Dermis blood vessel endothelial cell (primary cell): Measurements from ENCODE around the gene CAMTA1. TPM values are rescaled to one million over a fixed set of nuclear protein-coding genes. Genes with fewer than 3 reads are reported as not detected.

Experiments
- DNase-seq: peaks from one replicate; pipeline ENCODE4 v3.0.0; 2010
- total RNA-seq: library from RNA; depleted of rRNA; stranded (reverse); fragments of >200 nt; gene quantifications from 2 replicates; pipeline ENCODE4 v1.2.3, GENCODE V29; 2014

Gene CAMTA1
- total RNA-seq, 1 donor from 2014 or later: 58.4 TPM

GRCh38 chr1:6961289-6961688 is 176.0 kb downstream of the CAMTA1 start:
- DNase-seq: no peak

GRCh38 chr1:6961905-6962477 is 176.7 kb downstream of the CAMTA1 start:
- no peak for DNase-seq

- DNase-seq: no peak
These were observed 177.3 kb downstream of the CAMTA1 start for GRCh38 chr1:6962478-6962995.

- peak; percentile 31 for DNase-seq
These were observed 178.0 kb downstream of the CAMTA1 start for GRCh38 chr1:6962996-6963911.

GRCh38 chr1:6963912-6964307 is 178.7 kb downstream of the CAMTA1 start:
- DNase-seq: no peak

GRCh38 chr1:6965083-6965934 is 180.1 kb downstream of the CAMTA1 start:
- no peak for DNase-seq

GRCh38 chr1:6965935-6966241 is 180.6 kb downstream of the CAMTA1 start:
- no peak for DNase-seq

GRCh38 chr1:6966326-6966725 is 181.1 kb downstream of the CAMTA1 start:
- DNase-seq: no peak

GRCh38 chr1:6967431-6968111 is 182.3 kb downstream of the CAMTA1 start:
- no peak for DNase-seq

- no peak for DNase-seq
These were observed 183.9 kb downstream of the CAMTA1 start for GRCh38 chr1:6969106-6969505.

- no peak for DNase-seq
These were observed 184.5 kb downstream of the CAMTA1 start for GRCh38 chr1:6969762-6970161.

GRCh38 chr1:6970221-6970620 is 185.0 kb downstream of the CAMTA1 start:
- no peak for DNase-seq

GRCh38 chr1:6971048-6971447 is 185.8 kb downstream of the CAMTA1 start:
- no peak for DNase-seq

- DNase-seq: no peak
These were observed 186.4 kb downstream of the CAMTA1 start for GRCh38 chr1:6971699-6972098.

- no peak for DNase-seq
These were observed 187.1 kb downstream of the CAMTA1 start for GRCh38 chr1:6972399-6972798.

- DNase-seq: no peak
These were observed 190.2 kb downstream of the CAMTA1 start for GRCh38 chr1:6975331-6976043.

GRCh38 chr1:6976044-6976375 is 190.8 kb downstream of the CAMTA1 start:
- no peak for DNase-seq

- no peak for DNase-seq
These were observed 193.9 kb downstream of the CAMTA1 start for GRCh38 chr1:6979003-6979613.

- no peak for DNase-seq
These were observed 196.3 kb downstream of the CAMTA1 start for GRCh38 chr1:6981595-6981994.

GRCh38 chr1:6982443-6982842 is 197.2 kb downstream of the CAMTA1 start:
- DNase-seq: no peak

- no peak for DNase-seq
These were observed 197.6 kb downstream of the CAMTA1 start for GRCh38 chr1:6982860-6983259.

GRCh38 chr1:6984536-6984935 is 199.3 kb downstream of the CAMTA1 start:
- DNase-seq: no peak
